PFSK-1 (cell line): ENCODE measurements around the gene SARM1.

ENCODE experiments used
- FOXP2 ChIP-seq: optimal IDR thresholded peaks from 2 replicates; pipeline ENCODE3; 2011; ENCODE audit warnings: borderline replicate concordance, control low read depth, inconsistent platforms; ENCODE audit not compliant: insufficient read depth; ENCODE audit errors: extremely low read length, extremely low read depth
- POLR2AphosphoS5 ChIP-seq: IDR thresholded peaks from 2 replicates; pipeline ENCODE4 v1.6.1; 2012; ENCODE audit warnings: low read depth, mild to moderate bottlenecking, control low read depth, low read length, moderate library complexity
- SIN3A ChIP-seq: IDR thresholded peaks from 2 replicates; pipeline ENCODE4 v1.6.1; 2012; ENCODE audit warnings: mild to moderate bottlenecking, low read length, moderate library complexity, borderline replicate concordance; ENCODE audit not compliant: insufficient read depth
- TAF1 ChIP-seq: IDR thresholded peaks from 2 replicates; pipeline ENCODE4 v1.6.1; 2012; ENCODE audit warnings: low read length, control low read depth, borderline replicate concordance; ENCODE audit not compliant: insufficient read depth
- TF ChIP-seq, protein P1 (sequence below), 2 experiments: IDR thresholded peaks; 2 replicates each; pipeline versions ENCODE4 v1.6.1 to v1.8.0; 2011 to 2012; ENCODE audit warnings: low read depth in 2 of 2, low read length in 2 of 2, control low read depth in 1 of 2, inconsistent platforms in 1 of 2, mild to moderate bottlenecking in 1 of 2, moderate library complexity in 1 of 2; ENCODE audit not compliant: insufficient read depth in 1 of 2

Gene SARM1

DNA sequence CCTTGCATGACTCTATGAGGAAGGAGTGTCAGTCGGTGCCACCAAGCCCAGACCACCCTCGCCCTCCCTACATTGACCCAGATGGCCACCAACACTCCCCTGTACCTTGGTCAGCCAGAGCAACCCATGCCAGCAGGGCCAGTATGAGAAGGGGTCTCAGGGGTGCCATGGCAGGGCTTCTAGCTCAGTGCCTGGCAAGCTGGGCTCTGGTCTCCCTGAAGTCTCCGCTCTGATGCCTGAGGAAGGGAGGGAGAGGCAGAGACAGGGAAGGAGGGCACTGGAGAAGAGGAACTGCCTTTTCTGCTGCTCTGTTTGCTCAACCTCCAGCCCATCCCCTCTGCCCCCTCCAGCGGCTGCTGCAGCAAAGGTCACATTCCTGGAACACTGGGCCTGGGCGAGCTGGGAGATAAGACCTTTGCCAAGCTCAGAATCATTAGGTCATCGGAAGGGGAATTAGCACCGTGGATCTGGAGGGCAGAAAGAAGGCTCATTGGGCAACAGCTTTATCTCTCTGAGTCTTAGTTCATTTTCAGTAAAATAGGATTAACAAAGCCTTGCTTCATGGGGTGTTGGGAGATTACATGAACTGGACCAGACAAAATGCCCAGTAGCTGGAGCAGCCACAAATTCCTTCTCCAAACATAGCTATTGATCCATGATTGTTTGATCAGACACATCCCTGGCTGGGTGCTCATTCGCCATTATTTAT is 1.3 kb upstream of the SARM1 start, which contains the start of gene VTN:
VTN (minus strand) TSS at position 273 of the 709 bp plus-strand sequence; CDS start at position 169, 104 bp downstream.
- TF ChIP-seq POLR2AphosphoS5 (no peak), FOXP2 (no peak), SIN3A (no peak), TAF1 (no peak)
- TF ChIP-seq, protein P1, sequence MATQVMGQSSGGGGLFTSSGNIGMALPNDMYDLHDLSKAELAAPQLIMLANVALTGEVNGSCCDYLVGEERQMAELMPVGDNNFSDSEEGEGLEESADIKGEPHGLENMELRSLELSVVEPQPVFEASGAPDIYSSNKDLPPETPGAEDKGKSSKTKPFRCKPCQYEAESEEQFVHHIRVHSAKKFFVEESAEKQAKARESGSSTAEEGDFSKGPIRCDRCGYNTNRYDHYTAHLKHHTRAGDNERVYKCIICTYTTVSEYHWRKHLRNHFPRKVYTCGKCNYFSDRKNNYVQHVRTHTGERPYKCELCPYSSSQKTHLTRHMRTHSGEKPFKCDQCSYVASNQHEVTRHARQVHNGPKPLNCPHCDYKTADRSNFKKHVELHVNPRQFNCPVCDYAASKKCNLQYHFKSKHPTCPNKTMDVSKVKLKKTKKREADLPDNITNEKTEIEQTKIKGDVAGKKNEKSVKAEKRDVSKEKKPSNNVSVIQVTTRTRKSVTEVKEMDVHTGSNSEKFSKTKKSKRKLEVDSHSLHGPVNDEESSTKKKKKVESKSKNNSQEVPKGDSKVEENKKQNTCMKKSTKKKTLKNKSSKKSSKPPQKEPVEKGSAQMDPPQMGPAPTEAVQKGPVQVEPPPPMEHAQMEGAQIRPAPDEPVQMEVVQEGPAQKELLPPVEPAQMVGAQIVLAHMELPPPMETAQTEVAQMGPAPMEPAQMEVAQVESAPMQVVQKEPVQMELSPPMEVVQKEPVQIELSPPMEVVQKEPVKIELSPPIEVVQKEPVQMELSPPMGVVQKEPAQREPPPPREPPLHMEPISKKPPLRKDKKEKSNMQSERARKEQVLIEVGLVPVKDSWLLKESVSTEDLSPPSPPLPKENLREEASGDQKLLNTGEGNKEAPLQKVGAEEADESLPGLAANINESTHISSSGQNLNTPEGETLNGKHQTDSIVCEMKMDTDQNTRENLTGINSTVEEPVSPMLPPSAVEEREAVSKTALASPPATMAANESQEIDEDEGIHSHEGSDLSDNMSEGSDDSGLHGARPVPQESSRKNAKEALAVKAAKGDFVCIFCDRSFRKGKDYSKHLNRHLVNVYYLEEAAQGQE (IDR thresholded peaks at IDR 0.05; ENCODE audit: insufficient read depth in 1 of 2, low read depth in 2 of 2, low read length in 2 of 2): no peak; a peak in 1 of 4 replicates

DNA sequence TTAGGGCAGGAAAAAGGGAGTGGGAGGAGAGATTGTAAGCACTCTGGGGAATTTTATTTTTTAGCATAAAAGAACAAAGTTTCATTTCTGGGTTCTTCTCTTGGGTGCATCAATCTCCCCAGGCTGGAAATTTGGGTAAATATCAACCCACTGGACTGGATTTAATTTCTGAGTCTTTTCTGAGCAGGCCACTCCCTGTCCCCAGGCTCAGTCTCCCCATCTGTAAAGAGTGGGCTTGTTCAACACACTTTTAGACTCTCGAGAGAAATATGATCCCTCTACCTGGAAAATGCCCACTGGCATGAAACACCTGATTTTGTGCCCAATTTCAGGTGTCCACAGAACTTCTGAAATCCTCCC is 770 bp upstream of the SARM1 start:
- TF ChIP-seq, protein P1 (IDR thresholded peaks at IDR 0.05; ENCODE audit: insufficient read depth in 1 of 2, low read depth in 2 of 2, low read length in 2 of 2): no peak
- TF ChIP-seq FOXP2: no peak
- TF ChIP-seq SIN3A: no peak
- TF ChIP-seq POLR2AphosphoS5: no peak
- no peak for TF ChIP-seq TAF1

DNA sequence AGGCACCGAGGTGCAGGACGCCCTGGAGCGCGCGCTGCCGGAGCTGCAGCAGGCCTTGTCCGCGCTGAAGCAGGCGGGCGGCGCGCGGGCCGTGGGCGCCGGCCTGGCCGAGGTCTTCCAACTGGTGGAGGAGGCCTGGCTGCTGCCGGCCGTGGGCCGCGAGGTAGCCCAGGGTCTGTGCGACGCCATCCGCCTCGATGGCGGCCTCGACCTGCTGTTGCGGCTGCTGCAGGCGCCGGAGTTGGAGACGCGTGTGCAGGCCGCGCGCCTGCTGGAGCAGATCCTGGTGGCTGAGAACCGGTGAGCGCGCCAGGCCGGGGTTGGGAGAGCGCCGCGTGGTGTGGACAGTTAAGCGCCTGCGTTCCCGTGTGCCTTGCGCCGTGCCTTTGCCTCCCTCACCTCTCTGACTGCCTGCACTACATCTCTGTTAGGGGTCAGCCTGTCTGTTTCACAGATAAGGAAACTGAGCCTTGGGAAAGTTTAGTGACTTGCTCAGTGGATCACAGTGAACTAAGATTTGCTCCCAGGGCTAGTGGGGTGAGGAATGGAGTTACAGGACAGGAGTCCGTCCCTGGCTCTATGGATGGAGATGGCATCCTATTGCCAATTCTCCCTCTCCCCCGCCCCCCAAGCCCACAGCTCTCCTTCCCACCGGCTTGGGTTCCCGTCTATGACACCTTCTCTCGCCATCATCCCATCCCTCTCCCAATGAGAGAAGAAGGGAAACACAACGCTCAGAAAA is 880 bp downstream of the SARM1 start:
- TF ChIP-seq FOXP2: no peak
- TF ChIP-seq, protein P1 (IDR thresholded peaks at IDR 0.05; ENCODE audit: insufficient read depth in 1 of 2, low read depth in 2 of 2, low read length in 2 of 2): peak in 1 of 2 experiments; percentile 13; a peak in 1 of 4 replicates
- TF ChIP-seq SIN3A: no peak
- no peak for TF ChIP-seq POLR2AphosphoS5
- no peak for TF ChIP-seq TAF1

DNA sequence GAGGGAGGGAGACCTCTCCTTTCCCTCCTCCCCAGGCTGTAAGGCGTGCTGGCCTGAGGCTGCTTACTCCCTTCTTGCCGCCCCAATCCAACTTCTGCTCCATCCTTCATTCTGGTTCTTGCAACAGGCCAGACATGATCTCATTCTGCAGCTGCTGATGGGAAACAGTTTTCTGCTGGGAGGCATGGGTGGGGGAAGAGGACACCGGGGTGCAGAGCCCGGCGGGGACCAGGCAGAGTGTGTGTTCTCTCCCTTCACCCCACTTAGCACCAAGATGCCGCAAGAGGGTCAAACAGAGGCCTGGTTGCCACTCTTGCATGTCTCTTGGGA is 1.4 kb downstream of the SARM1 start:
- TF ChIP-seq FOXP2 (no peak), POLR2AphosphoS5 (no peak), SIN3A (no peak), TAF1 (no peak)
- TF ChIP-seq, protein P1 (IDR thresholded peaks at IDR 0.05; ENCODE audit: insufficient read depth in 1 of 2, low read depth in 2 of 2, low read length in 2 of 2): no peak; a peak in 1 of 4 replicates
